Keratinocyte (primary cell): ENCODE measurements around the gene ATG14. TPM values are rescaled to one million over a fixed set of nuclear protein-coding genes. Genes with fewer than 3 reads are reported as not detected.

Experiments
- DNase-seq: peaks from one replicate; pipeline ENCODE4 v3.0.0-alpha.2; 2011; ENCODE audit warnings: low read depth, missing footprints, low spot score
- FAIRE-seq: peaks from 2 replicates; lab custom pipeline; 2011; peaks lifted over from hg19 to GRCh38; lab: Jason Lieb, UNC
- H2AFZ ChIP-seq: 2 replicates; pipeline ENCODE4 v1.6.0; 2012; ENCODE audit warnings: low read length, control low read depth, inconsistent platforms; ENCODE audit not compliant: control insufficient read depth
- H3K27ac ChIP-seq: 2 replicates; pipeline ENCODE4 v1.5.1; 2011; ENCODE audit warnings: low read length; ENCODE audit not compliant: control insufficient read depth, insufficient read depth
- H3K27me3 ChIP-seq: 3 replicates; pipeline ENCODE4 v1.6.0; 2011; ENCODE audit warnings: low read length; ENCODE audit not compliant: control insufficient read depth, insufficient read depth; ENCODE audit errors: extremely low read depth
- H3K36me3 ChIP-seq, 2 experiments: 2 replicates in 1 of 2; 3 replicates in 1 of 2; pipeline ENCODE4 v1.5.1; 2011; ENCODE audit warnings: low read length in 2 of 2, mild to moderate bottlenecking in 1 of 2; ENCODE audit not compliant: control insufficient read depth in 2 of 2, insufficient read depth in 2 of 2; ENCODE audit errors: extremely low read depth in 1 of 2
- H3K4me1 ChIP-seq: 3 replicates; pipeline ENCODE4 v1.5.1; 2011; ENCODE audit warnings: low read length; ENCODE audit not compliant: control insufficient read depth, insufficient read depth; ENCODE audit errors: extremely low read depth
- H3K4me2 ChIP-seq: 3 replicates; pipeline ENCODE4 v1.6.0; 2011; ENCODE audit warnings: low read depth, low read length; ENCODE audit not compliant: control insufficient read depth, insufficient read depth; ENCODE audit errors: extremely low read depth
- H3K4me3 ChIP-seq, 3 experiments: fragments of 200-600 bp in 1 of 3; sonication (generic) in 1 of 3; 2 replicates in 2 of 3; 3 replicates in 1 of 3; pipeline ENCODE4 v1.5.1; 2011 to 2016; ENCODE audit warnings: low read length in 3 of 3, mild to moderate bottlenecking in 3 of 3, control low read depth in 2 of 3, inconsistent platforms in 1 of 3, low read depth in 1 of 3, mixed read lengths in 1 of 3, mixed run types in 1 of 3, moderate library complexity in 1 of 3; ENCODE audit not compliant: control insufficient read depth in 2 of 3, insufficient read depth in 2 of 3; ENCODE audit errors: extremely low read depth in 1 of 3
- H3K79me2 ChIP-seq: 2 replicates; pipeline ENCODE4 v1.6.0; 2012; ENCODE audit warnings: low read length; ENCODE audit not compliant: control insufficient read depth, insufficient read depth
- H3K9ac ChIP-seq: 3 replicates; pipeline ENCODE4 v1.6.0; 2011; ENCODE audit warnings: low read length; ENCODE audit not compliant: control insufficient read depth, insufficient read depth; ENCODE audit errors: extremely low read depth
- H3K9me1 ChIP-seq: 3 replicates; pipeline ENCODE4 v1.6.0; 2011; ENCODE audit warnings: low read length; ENCODE audit not compliant: control insufficient read depth, insufficient read depth; ENCODE audit errors: extremely low read depth
- H3K9me3 ChIP-seq: 2 replicates; pipeline ENCODE4 v1.5.1; 2012; ENCODE audit warnings: low read depth, low read length; ENCODE audit not compliant: control insufficient read depth
- H4K20me1 ChIP-seq: 3 replicates; pipeline ENCODE4 v1.6.0; 2011; ENCODE audit warnings: low read length; ENCODE audit not compliant: control insufficient read depth, insufficient read depth; ENCODE audit errors: extremely low read depth
- CTCF ChIP-seq, 3 experiments: IDR thresholded peaks in 1 of 3; conservative IDR thresholded peaks in 1 of 3; optimal IDR thresholded peaks in 1 of 3; 2 replicates in 2 of 3; 3 replicates in 1 of 3; pipeline versions ENCODE3 to v1.5.1; 2011; ENCODE audit warnings: low read length in 3 of 3, mild to moderate bottlenecking in 3 of 3, moderate library complexity in 2 of 3, control low read depth in 1 of 3, inconsistent platforms in 1 of 3; ENCODE audit not compliant: insufficient read depth in 2 of 3; ENCODE audit errors: extremely low read depth in 1 of 3
- EZH2 ChIP-seq: IDR thresholded peaks from one replicate; pipeline ENCODE4 v1.6.1; 2012; ENCODE audit warnings: inconsistent platforms, mild to moderate bottlenecking, low read length, moderate library complexity
- dilution Hi-C: fragments of 300-500 bp; cut with MboI; formaldehyde crosslinking; loops from one replicate; pipeline ENCODE4 v1.7.0; 2020; ENCODE audit warnings: low sequenced_read_pairs; ENCODE audit not compliant: extremely low pct_ligation_motif_present
- polyA plus RNA-seq, 5 experiments: library from polyadenylated mRNA; depleted of rRNA in 3 of 5; stranded (reverse) in 3 of 5; stranded (forward) in 1 of 5; unstranded in 1 of 5; fragments of >200 nt; gene quantifications; 1 replicate in 1 of 5; 2 replicates in 3 of 5; 3 replicates in 1 of 5; pipeline versions ENCODE4 v1.2.1 to v1.2.3, GENCODE V29; 2011 to 2012; ENCODE audit warnings: missing spikeins in 2 of 5, low read depth in 1 of 5, low replicate concordance in 1 of 5

Gene ATG14
- polyA plus RNA-seq, 1 donor (not counting 4 experiments of a cell fraction or from before 2014, with no cell fraction given) = 7.0 TPM

DNA sequence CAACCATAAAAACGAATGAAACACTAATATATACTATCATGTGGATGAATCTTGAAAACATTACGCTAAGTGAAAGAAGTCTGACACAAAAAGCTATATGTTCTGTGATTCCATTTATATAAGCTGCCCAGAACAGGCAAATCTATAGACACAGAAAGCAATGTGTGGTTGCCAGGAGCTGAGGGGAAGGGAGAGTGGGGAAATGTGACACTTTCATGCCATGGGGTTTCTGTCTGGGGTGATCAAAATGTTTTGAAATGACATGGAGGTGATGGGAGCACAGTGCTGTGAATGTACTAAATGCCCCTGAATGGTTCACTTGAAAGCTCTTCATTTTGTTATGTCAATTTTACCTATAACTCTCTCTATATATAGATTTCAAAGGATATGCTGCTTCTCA is 30.1 kb downstream of the ATG14 start:
- Histone ChIP-seq H3K9me1 (no peaks in the 10 kb centered on the region), H3K4me3 (no peak overlapping the region), H3K4me2 (no peak overlapping the region), H3K4me1 (no peaks in the 10 kb centered on the region), H3K79me2 (no peaks in the 10 kb centered on the region), H4K20me1 (no peaks in the 10 kb centered on the region), H3K27ac (no peak overlapping the region), H3K9me3 (no peaks in the 10 kb centered on the region), H3K9ac (no peak overlapping the region), H3K36me3 (peaks cover 4 to 16% of the 10 kb centered on the region in 2 experiments), H2AFZ (no peak overlapping the region), H3K27me3 (no peaks in the 10 kb centered on the region)
- no peak for DNase-seq
- no peak for FAIRE-seq
- dilution Hi-C loops = no loop called here
- TF ChIP-seq CTCF (optimal IDR thresholded peaks at IDR 0.05 in 1 of 3, IDR thresholded peaks at IDR 0.05 in 1 of 3, conservative IDR thresholded peaks at IDR 0.05 in 1 of 3; ENCODE audit: extremely low read depth in 1 of 3, insufficient read depth in 2 of 3, low read length in 3 of 3) (no peak), EZH2 (no peak)

DNA sequence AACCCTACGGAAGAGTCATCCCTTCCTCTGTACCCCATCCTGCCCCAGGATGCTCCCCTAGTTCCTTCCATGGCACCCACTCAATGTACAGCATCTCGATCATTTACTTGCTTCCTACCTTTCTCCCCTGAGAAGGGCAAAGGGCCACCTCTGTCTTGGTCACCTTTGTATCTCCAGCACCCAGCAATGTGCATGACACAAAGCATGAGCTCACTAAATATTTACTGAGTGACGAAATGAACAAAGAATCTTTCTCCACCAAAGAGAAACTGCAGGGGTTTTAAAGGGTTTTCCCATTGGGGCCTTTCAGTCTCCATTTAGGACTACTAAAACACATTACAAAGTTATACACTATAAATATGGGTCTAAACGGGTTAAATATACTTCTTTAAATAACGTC is 30.6 kb downstream of the ATG14 start:
- H3K36me3 ChIP-seq = peaks cover 4 to 17% of the 10 kb centered on the region in 2 experiments
- H3K4me3 ChIP-seq = no peak overlapping the region
- dilution Hi-C loops = no loop called here
- H4K20me1 ChIP-seq = no peaks in the 10 kb centered on the region
- no peak overlapping the region for H3K4me2 ChIP-seq
- TF ChIP-seq CTCF (optimal IDR thresholded peaks at IDR 0.05 in 1 of 3, IDR thresholded peaks at IDR 0.05 in 1 of 3, conservative IDR thresholded peaks at IDR 0.05 in 1 of 3; ENCODE audit: extremely low read depth in 1 of 3, insufficient read depth in 2 of 3, low read length in 3 of 3) (no peak), EZH2 (no peak)
- H3K9me3 ChIP-seq = no peaks in the 10 kb centered on the region
- no peaks in the 10 kb centered on the region for H3K79me2 ChIP-seq
- H3K4me1 ChIP-seq = no peaks in the 10 kb centered on the region
- no peak overlapping the region for H2AFZ ChIP-seq
- FAIRE-seq = no peak
- no peak overlapping the region for H3K27ac ChIP-seq
- DNase-seq = no peak
- no peak overlapping the region for H3K9ac ChIP-seq
- H3K27me3 ChIP-seq = no peaks in the 10 kb centered on the region
- no peaks in the 10 kb centered on the region for H3K9me1 ChIP-seq
